Colonic mucosa (tissue), 4 donors: ENCODE data around the gene TGFBR3. TPM values are rescaled to one million over a fixed set of nuclear protein-coding genes. Genes with fewer than 3 reads are reported as not detected.

Experiments
- DNase-seq: peaks from one replicate; pipeline ENCODE4 v3.0.0-alpha.2; 2020
- H3K27ac ChIP-seq: fragments of 200-600 bp; one replicate; pipeline ENCODE4 v1.8.0; 2021
- H3K27me3 ChIP-seq: fragments of 200-600 bp; one replicate; pipeline ENCODE4 v1.8.0; 2021
- H3K36me3 ChIP-seq: fragments of 200-600 bp; one replicate; pipeline ENCODE4 v1.8.0; 2021
- H3K4me1 ChIP-seq: fragments of 200-600 bp; one replicate; pipeline ENCODE4 v1.8.0; 2021; ENCODE audit warnings: mild to moderate bottlenecking
- H3K4me3 ChIP-seq: fragments of 200-600 bp; one replicate; pipeline ENCODE4 v1.8.0; 2021
- H3K9ac ChIP-seq, 2 donors: one replicate each; pipeline ENCODE4 v1.7.0; 2013; ENCODE audit warnings: control low read depth in 2 of 2, low read depth in 2 of 2, low read length in 2 of 2
- H3K9me3 ChIP-seq: fragments of 200-600 bp; one replicate; pipeline ENCODE4 v1.8.0; 2021
- intact Hi-C: fragments of 100-400 bp; cut with DNase I; formaldehyde crosslinking; loops from one replicate; pipeline ENCODE4 v1.14.1; 2022
- total RNA-seq, 2 donors: library from RNA; stranded (reverse); fragmentation: NEBNext Ultra II Directional in 1 of 2; extraction: Animal tissue kit (Norgen Biotek cat#: 25700) in 1 of 2; gene quantifications; one replicate each; pipeline ENCODE4 v1.2.1, GENCODE V29; 2021
- TF ChIP-seq, protein P1 (sequence below): fragments of 200-600 bp; IDR thresholded peaks from one replicate; pipeline ENCODE4 v1.8.0; 2022; ENCODE audit warnings: antibody characterized with exemption, mild to moderate bottlenecking
- donor health status: healthy.
- donor health status: DM: no; HTN: no; CAD: no.
- donor health status: DM: no; HTN: no; CAD: no.

The TGFBR3 gene
- total RNA-seq, 2 donors from 2014 or later, result 8.4 to 16.0 TPM

DNA sequence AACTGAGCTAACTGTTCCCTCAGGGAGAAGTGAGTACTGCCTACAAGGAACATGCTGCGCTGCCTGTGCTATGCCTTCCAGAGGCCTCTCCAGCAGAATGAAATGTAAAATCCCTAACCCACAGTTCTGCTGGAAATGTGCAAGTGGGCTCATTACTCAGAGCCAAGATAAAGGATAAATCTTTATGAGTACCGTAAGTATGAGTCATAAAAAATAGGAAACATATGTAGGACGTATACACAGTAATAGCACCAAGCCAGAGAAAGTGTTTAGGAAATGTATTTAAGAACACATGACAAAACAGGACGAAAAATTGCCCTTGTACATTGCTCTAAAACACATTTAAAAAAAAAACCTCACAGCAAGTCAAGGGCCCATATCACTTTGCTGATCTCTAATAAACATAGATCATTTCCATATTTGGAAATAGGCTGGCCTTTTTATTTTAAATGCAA, 104.6 kb downstream of the TGFBR3 start:
- H3K27me3 ChIP-seq, result no peaks in the 10 kb centered on the region
- H3K36me3 ChIP-seq, result no peaks in the 10 kb centered on the region
- no peaks in the 10 kb centered on the region for H3K9me3 ChIP-seq
- no peaks in the 10 kb centered on the region for H3K4me1 ChIP-seq
- DNase-seq, result no peak
- no peak overlapping the region for H3K4me3 ChIP-seq
- intact Hi-C loops, result no loop called here
- TF ChIP-seq, protein P1, sequence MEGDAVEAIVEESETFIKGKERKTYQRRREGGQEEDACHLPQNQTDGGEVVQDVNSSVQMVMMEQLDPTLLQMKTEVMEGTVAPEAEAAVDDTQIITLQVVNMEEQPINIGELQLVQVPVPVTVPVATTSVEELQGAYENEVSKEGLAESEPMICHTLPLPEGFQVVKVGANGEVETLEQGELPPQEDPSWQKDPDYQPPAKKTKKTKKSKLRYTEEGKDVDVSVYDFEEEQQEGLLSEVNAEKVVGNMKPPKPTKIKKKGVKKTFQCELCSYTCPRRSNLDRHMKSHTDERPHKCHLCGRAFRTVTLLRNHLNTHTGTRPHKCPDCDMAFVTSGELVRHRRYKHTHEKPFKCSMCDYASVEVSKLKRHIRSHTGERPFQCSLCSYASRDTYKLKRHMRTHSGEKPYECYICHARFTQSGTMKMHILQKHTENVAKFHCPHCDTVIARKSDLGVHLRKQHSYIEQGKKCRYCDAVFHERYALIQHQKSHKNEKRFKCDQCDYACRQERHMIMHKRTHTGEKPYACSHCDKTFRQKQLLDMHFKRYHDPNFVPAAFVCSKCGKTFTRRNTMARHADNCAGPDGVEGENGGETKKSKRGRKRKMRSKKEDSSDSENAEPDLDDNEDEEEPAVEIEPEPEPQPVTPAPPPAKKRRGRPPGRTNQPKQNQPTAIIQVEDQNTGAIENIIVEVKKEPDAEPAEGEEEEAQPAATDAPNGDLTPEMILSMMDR, result no peak
- no peak overlapping the region for H3K9ac ChIP-seq
- H3K27ac ChIP-seq, result no peak overlapping the region

DNA sequence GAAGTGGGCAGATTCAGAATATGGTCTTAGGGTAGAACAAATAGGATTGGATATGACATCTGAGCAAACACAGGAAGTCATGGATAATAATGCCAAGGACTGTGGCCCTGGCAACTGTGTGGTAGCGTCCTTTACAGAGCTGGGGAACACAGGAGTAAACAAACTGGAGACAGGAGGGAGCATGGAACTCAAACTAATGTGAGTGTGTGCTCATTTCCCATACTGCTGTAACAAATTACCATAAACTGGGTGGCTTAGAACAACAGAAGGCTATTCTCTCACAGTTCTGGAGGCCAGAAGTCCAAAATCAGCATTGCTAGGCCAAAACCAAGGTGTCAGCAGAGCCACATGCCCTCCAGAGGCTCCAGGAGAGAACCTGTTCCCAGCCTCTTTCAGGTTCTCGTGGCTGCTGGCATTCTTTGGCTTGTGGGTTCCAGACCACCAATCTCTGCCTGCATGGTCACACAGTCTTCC, 106.4 kb downstream of the TGFBR3 start:
- Histone ChIP-seq H3K36me3 (no peaks in the 10 kb centered on the region), H3K9ac (no peak overlapping the region), H3K27ac (no peak overlapping the region), H3K9me3 (no peaks in the 10 kb centered on the region), H3K4me1 (no peaks in the 10 kb centered on the region), H3K4me3 (no peak overlapping the region), H3K27me3 (no peaks in the 10 kb centered on the region)
- intact Hi-C loops, result no loop called here
- TF ChIP-seq, protein P1, result no peak
- DNase-seq, result no peak

GRCh38 chr1:91778964-91779363, 107.0 kb downstream of the TGFBR3 start:
- no peak overlapping the region for H3K4me3 ChIP-seq
- no peak overlapping the region for H3K27ac ChIP-seq
- TF ChIP-seq, protein P1, result no peak
- no peaks in the 10 kb centered on the region for H3K4me1 ChIP-seq
- no peak for DNase-seq
- no peaks in the 10 kb centered on the region for H3K9me3 ChIP-seq
- no peaks in the 10 kb centered on the region for H3K36me3 ChIP-seq
- intact Hi-C loops, result no loop called here
- no peaks in the 10 kb centered on the region for H3K27me3 ChIP-seq
- H3K9ac ChIP-seq, result no peak overlapping the region

- no peak for DNase-seq
- no peaks in the 10 kb centered on the region for H3K27me3 ChIP-seq
- H3K4me1 ChIP-seq, result no peaks in the 10 kb centered on the region
- intact Hi-C loops, result no loop called here
- H3K27ac ChIP-seq, result no peak overlapping the region
- H3K4me3 ChIP-seq, result no peak overlapping the region
- TF ChIP-seq, protein P1, result no peak
- H3K36me3 ChIP-seq, result no peaks in the 10 kb centered on the region
- no peak overlapping the region for H3K9ac ChIP-seq
- H3K9me3 ChIP-seq, result no peaks in the 10 kb centered on the region
Observed at GRCh38 chr1:91777630-91778300, 108.2 kb downstream of the TGFBR3 start.

DNA sequence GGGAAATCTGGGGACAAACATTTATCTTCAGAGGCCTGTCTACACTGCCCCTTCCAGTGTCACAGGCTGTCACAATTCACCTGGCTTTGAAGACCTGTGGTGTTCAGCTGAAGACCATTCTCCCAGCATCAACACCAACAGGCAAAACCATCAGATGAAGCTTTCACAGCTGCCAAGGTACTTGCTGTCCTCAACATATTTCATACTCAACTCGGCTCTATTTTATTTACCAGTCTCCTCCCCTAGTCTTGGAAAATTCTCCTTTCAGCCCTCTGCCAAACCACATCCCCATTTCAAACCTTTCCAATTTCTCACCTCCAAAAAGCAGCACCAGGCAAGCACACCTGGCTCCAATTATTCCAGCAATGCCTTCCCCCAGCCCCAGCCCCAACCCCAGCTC, 108.8 kb downstream of the TGFBR3 start:
- Histone ChIP-seq H3K4me1 (no peaks in the 10 kb centered on the region), H3K36me3 (no peaks in the 10 kb centered on the region), H3K4me3 (no peak overlapping the region), H3K9me3 (no peaks in the 10 kb centered on the region), H3K27me3 (no peaks in the 10 kb centered on the region), H3K27ac (no peak overlapping the region), H3K9ac (no peak overlapping the region)
- TF ChIP-seq, protein P1, result no peak
- no peak for DNase-seq
- intact Hi-C loops, result no loop called here
